NCI-H1105 treated with DMSO at 0.1 percent for 48 hours (cell line): ENCODE measurements around the gene EIF4G1.

Experiments used
- DNase-seq: peaks from one replicate; lab custom pipeline; 2025; lab: John Stamatoyannopoulos, UW

Gene EIF4G1

GRCh38 chr3:184305577-184305976, 8.8 kb upstream of the EIF4G1 start:
- DNase-seq, result no peak

- no peak for DNase-seq
These were observed 7.9 kb upstream of the EIF4G1 start for GRCh38 chr3:184306341-184306972.

GRCh38 chr3:184307915-184308314, 6.5 kb upstream of the EIF4G1 start:
- no peak for DNase-seq

- DNase-seq, result no peak
These were observed 5.7 kb upstream of the EIF4G1 start for GRCh38 chr3:184308744-184309143.

DNA sequence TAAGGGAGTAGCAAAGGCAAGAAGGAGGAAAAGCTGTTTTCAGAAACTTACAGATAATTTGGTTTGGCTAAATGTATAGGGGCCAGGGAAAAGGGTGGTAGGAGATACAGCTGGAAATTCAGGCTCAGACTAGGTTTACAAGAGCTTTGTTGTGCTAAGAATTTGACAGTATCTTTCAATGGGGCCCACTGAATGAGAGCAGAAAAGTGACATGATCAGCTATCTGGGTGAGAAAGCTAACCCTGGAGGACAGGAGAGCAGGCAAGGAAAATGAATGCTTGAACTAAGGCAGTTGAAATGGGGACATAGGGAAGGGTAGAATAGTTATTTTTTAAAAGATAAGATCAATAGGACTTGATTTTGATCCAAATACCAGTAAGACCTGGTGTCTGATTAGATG, 2.8 kb upstream of the EIF4G1 start:
- DNase-seq, result no peak

GRCh38 chr3:184314700-184315542, 515 bp downstream of the EIF4G1 start:
- peak; percentile 34 for DNase-seq

- DNase-seq, result no peak
These were observed 1.1 kb downstream of the EIF4G1 start for GRCh38 chr3:184315543-184315867.

DNA sequence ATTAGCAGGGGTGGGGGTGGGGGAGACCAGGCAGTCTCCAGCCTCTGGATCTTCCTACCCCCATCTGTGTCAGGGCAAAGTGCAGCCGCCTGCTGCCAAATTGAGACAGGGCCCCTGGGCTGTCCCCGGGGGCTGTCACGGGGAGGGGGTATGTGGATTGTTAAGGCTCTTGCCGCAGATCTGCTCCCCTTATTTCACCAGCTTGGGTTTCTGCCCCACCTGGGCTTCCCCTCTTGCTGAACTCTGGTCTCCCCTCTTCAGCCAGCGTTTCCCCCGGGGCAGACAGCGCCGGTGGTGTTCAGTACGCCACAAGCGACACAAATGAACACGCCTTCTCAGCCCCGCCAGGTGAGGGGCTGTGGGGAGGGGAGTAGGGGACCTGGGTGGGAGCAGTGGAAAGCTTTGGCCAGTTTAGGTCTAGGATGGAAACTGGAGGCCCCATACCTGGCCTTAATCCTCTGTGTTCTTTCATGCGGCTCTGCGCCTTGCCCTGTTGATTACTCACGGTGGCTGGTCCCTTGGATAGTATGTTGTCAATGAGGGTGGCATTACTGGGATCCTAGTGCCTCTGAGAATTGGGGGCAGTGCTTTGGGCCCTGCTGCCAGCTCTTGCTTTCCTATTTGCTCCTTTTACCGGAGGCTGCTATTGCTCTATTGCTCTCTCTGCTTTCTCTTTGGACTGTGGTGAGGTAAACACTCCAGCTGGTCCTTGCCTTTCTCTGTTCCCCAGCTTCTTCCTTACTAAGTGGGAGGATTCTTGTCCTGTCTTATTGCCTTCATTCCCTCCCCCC, 1.7 kb downstream of the EIF4G1 start:
- no peak for DNase-seq

DNA sequence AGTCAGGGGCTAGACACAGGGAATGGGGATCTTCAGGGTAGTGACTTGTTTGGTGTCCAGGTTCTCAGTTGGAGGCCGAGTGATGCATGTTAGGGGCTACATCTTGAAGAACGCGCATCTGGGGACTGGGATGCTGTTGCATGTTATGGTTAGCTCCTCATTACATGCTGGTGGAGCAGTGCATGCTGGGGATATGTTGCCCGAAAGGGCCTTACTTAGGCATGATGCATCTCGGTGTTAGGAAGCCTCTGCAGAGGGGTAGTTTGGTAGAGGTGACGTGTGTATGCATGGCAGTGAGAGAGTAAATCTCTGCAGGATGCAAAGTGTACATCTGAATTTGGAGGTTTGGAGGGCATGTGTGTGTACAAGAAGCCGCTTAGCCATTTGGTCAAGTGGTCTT, 2.4 kb downstream of the EIF4G1 start:
- DNase-seq, result no peak

DNA sequence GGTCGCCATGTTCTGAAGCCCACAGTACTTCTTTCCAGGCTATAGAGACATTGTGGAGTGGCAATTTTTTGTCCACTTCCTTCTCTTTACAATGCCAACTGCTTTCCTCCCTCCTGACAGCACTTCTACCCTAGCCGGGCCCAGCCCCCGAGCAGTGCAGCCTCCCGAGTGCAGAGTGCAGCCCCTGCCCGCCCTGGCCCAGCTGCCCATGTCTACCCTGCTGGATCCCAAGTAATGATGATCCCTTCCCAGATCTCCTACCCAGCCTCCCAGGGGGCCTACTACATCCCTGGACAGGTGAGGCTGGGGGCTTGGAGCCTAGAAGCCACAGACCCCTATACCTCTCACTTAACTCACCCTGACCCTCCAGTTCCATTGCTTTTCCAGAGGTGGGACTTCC, 2.8 kb downstream of the EIF4G1 start:
- DNase-seq, result no peak

DNA sequence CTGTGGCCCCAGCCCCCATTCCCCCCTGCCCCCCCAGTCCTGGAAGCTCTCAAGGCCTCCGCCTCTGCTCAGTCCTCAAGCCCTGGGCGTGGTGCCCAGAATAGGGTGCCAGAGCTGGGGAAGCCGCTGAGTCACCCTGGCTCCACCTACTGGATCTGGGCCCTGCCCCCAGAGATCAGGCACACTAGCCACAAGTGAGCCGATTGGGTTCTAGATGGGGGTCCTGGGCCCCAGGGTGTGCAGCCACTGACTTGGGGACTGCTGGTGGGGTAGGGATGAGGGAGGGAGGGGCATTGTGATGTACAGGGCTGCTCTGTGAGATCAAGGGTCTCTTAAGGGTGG, 5.7 kb downstream of the EIF4G1 start:
- DNase-seq, result peak; percentile 78

DNA sequence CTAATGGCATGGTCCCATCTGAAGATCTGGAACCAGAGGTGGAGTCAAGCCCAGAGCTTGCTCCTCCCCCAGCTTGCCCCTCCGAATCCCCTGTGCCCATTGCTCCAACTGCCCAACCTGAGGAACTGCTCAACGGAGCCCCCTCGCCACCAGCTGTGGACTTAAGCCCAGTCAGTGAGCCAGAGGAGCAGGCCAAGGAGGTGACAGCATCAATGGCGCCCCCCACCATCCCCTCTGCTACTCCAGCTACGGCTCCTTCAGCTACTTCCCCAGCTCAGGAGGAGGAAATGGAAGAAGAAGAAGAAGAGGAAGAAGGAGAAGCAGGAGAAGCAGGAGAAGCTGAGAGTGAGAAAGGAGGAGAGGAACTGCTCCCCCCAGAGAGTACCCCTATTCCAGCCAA, 7.3 kb downstream of the EIF4G1 start:
- no peak for DNase-seq

GRCh38 chr3:184322731-184323487, 8.5 kb downstream of the EIF4G1 start:
- DNase-seq, result no peak

GRCh38 chr3:184323696-184324095, 9.3 kb downstream of the EIF4G1 start:
- DNase-seq, result no peak

GRCh38 chr3:184325269-184325668, 10.9 kb downstream of the EIF4G1 start:
- no peak for DNase-seq

DNA sequence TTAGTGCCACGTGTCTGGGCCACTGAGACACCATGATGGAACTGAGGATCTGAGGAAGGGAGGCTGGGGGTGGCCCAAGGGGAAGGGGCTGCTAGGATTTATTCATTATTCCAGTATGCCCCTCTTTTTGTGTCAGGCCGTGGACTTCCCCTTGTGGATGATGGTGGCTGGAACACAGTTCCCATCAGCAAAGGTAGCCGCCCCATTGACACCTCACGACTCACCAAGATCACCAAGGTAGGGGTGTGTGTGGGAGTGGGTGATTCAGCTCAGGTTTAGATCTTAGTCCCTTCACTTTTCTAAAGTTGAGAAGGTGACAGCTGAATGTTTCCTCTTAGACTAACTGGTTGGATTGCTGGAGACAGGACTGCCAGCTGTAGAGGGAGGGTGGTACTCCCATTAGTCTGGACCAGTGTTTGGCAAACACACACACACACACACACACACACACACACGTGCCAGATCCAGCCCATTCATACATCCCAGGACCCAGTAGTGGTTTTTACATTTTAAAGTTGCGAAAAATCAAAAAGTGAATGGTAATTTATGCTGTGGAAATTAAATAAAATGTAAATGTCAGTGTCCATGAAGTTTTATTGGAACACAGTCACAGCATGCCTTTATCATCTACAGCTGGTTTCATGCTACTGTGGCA, 11.4 kb downstream of the EIF4G1 start:
- DNase-seq, result no peak

DNA sequence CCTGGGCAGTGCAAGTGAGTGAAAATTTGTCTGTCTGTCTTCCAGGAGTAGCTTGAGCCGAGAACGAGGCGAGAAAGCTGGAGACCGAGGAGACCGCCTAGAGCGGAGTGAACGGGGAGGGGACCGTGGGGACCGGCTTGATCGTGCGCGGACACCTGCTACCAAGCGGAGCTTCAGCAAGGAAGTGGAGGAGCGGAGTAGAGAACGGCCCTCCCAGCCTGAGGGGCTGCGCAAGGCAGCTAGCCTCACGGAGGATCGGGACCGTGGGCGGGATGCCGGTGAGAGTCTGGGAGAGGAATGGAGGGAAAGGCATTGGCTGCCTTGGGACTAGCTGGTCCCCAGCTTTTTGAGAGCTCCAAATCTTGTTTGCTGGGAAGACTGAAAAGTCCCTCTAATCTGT, 12.8 kb downstream of the EIF4G1 start:
- DNase-seq, result no peak

DNA sequence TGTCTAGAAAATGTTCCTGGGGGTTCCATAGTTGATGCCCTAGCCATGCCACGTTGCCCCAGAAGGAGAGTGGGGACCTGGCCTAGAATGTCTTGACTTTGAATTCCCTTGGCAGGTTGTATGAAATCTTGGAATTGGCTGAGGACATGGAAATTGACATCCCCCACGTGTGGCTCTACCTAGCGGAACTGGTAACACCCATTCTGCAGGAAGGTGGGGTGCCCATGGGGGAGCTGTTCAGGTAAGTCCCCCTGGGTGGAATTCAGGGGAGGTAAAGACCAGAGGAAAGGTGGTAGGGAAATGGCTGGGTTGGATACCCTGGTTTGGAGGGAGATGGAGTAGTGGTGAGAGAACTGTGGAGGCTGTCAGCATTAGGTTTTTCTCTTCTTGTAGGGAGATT, 14.1 kb downstream of the EIF4G1 start:
- no peak for DNase-seq

- no peak for DNase-seq
These were observed 18.1 kb downstream of the EIF4G1 start for GRCh38 chr3:184332370-184333090.

DNA sequence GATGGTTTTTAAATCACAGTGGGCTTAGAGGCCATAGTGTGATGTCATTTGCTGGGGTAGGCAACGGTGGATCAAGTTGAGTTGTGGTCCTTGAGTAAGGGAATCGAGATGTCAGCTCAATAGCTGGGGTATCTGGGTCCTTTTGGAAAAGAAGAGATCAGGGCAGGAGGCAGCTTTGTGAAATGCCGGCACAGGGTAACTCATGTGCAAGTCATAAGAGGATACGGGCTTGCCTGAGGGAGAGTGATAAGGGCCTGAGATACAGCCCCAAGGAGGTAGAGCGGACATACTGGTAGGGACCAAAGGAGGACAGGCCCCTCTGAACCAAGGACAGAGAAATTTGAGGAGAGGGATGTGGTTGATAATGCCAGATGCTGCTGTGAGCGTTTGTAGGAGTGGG, 18.8 kb downstream of the EIF4G1 start:
- no peak for DNase-seq

GRCh38 chr3:184333700-184334099, 19.3 kb downstream of the EIF4G1 start:
- no peak for DNase-seq
